ENCODE results near the gene PCNX2.

Gene PCNX2

DNA sequence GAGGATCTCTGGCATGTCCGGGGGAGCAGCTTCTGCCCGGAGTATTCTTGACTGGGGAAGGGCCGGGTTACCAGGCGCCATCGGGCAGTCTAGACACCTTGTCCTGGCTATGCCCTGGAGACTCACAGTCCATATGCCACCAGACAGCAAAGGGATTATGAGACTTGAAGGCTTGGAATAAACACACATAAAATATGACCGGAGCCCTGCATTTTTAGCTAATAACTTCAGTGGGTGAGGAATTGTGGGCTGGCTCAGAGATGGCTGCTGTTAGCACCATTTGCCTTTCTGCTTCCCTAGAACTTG lies 329.7 kb downstream of the PCNX2 start:
- Histone ChIP-seq H3K36me3 (ENCODE audit: control insufficient read depth in 2 of 2, insufficient read depth in 1 of 2, low read length in 2 of 2) (peaks cover 3 to 69% of the 10 kb centered on the region in 2 experiments), H3K9me3 (ENCODE audit: control insufficient read depth, insufficient read depth, low read depth, low read length) (no peaks in the 10 kb centered on the region), H3K4me1 (ENCODE audit: control insufficient read depth, insufficient read depth, low read length) (no peaks in the 10 kb centered on the region), H3K27ac (ENCODE audit: extremely low read depth, low read depth, low read length) (no peak overlapping the region), H3K4me3 (ENCODE audit: low read depth, low read length) (no peak overlapping the region)
- ChIA-PET POLR2A (no interaction called here), CTCF (interaction anchor here (0.6 to 1.3 kb wide), 3 partner anchors 14 to 188 kb away, joined by 3 read pairs; no protein-coding TSS in a partner anchor)
- TF ChIP-seq GLIS2 (tag by site-specific recombination; IDR thresholded peaks at IDR 0.05), result no peak
- TF ChIP-seq, protein P1, sequence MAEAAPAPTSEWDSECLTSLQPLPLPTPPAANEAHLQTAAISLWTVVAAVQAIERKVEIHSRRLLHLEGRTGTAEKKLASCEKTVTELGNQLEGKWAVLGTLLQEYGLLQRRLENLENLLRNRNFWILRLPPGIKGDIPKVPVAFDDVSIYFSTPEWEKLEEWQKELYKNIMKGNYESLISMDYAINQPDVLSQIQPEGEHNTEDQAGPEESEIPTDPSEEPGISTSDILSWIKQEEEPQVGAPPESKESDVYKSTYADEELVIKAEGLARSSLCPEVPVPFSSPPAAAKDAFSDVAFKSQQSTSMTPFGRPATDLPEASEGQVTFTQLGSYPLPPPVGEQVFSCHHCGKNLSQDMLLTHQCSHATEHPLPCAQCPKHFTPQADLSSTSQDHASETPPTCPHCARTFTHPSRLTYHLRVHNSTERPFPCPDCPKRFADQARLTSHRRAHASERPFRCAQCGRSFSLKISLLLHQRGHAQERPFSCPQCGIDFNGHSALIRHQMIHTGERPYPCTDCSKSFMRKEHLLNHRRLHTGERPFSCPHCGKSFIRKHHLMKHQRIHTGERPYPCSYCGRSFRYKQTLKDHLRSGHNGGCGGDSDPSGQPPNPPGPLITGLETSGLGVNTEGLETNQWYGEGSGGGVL (tag by site-specific recombination; IDR thresholded peaks at IDR 0.05), result no peak
- TF ChIP-seq ZNF157 (tag by site-specific recombination; IDR thresholded peaks at IDR 0.05), result no peak
- no peak for TF ChIP-seq ZNF274 (IDR thresholded peaks at IDR 0.05; ENCODE audit: low read length)
- TF ChIP-seq ZNF274 (tag by site-specific recombination; IDR thresholded peaks at IDR 0.05; ENCODE audit: borderline replicate concordance), result no peak
- TF ChIP-seq SCRT1 (tag by site-specific recombination; IDR thresholded peaks at IDR 0.05; ENCODE audit: borderline replicate concordance), result no peak
- no peak for TF ChIP-seq ZNF785 (tag by site-specific recombination; IDR thresholded peaks at IDR 0.05)
- TF ChIP-seq ZNF701 (tag by site-specific recombination; IDR thresholded peaks at IDR 0.05), result no peak
- no peak for TF ChIP-seq ZNF211 (tag by site-specific recombination; IDR thresholded peaks at IDR 0.05; ENCODE audit: low read depth)
- TF ChIP-seq, protein P2, sequence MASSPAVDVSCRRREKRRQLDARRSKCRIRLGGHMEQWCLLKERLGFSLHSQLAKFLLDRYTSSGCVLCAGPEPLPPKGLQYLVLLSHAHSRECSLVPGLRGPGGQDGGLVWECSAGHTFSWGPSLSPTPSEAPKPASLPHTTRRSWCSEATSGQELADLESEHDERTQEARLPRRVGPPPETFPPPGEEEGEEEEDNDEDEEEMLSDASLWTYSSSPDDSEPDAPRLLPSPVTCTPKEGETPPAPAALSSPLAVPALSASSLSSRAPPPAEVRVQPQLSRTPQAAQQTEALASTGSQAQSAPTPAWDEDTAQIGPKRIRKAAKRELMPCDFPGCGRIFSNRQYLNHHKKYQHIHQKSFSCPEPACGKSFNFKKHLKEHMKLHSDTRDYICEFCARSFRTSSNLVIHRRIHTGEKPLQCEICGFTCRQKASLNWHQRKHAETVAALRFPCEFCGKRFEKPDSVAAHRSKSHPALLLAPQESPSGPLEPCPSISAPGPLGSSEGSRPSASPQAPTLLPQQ (tag by site-specific recombination; IDR thresholded peaks at IDR 0.05), result no peak
- TF ChIP-seq ZNF610 (tag by site-specific recombination; IDR thresholded peaks at IDR 0.05; ENCODE audit: borderline replicate concordance), result no peak
- TF ChIP-seq ZNF658 (tag by site-specific recombination; IDR thresholded peaks at IDR 0.05), result no peak
- TF ChIP-seq, protein P3, sequence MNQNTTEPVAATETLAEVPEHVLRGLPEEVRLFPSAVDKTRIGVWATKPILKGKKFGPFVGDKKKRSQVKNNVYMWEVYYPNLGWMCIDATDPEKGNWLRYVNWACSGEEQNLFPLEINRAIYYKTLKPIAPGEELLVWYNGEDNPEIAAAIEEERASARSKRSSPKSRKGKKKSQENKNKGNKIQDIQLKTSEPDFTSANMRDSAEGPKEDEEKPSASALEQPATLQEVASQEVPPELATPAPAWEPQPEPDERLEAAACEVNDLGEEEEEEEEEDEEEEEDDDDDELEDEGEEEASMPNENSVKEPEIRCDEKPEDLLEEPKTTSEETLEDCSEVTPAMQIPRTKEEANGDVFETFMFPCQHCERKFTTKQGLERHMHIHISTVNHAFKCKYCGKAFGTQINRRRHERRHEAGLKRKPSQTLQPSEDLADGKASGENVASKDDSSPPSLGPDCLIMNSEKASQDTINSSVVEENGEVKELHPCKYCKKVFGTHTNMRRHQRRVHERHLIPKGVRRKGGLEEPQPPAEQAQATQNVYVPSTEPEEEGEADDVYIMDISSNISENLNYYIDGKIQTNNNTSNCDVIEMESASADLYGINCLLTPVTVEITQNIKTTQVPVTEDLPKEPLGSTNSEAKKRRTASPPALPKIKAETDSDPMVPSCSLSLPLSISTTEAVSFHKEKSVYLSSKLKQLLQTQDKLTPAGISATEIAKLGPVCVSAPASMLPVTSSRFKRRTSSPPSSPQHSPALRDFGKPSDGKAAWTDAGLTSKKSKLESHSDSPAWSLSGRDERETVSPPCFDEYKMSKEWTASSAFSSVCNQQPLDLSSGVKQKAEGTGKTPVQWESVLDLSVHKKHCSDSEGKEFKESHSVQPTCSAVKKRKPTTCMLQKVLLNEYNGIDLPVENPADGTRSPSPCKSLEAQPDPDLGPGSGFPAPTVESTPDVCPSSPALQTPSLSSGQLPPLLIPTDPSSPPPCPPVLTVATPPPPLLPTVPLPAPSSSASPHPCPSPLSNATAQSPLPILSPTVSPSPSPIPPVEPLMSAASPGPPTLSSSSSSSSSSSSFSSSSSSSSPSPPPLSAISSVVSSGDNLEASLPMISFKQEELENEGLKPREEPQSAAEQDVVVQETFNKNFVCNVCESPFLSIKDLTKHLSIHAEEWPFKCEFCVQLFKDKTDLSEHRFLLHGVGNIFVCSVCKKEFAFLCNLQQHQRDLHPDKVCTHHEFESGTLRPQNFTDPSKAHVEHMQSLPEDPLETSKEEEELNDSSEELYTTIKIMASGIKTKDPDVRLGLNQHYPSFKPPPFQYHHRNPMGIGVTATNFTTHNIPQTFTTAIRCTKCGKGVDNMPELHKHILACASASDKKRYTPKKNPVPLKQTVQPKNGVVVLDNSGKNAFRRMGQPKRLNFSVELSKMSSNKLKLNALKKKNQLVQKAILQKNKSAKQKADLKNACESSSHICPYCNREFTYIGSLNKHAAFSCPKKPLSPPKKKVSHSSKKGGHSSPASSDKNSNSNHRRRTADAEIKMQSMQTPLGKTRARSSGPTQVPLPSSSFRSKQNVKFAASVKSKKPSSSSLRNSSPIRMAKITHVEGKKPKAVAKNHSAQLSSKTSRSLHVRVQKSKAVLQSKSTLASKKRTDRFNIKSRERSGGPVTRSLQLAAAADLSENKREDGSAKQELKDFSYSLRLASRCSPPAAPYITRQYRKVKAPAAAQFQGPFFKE (tag by site-specific recombination; IDR thresholded peaks at IDR 0.05; ENCODE audit: borderline replicate concordance), result no peak
- TF ChIP-seq, protein P4, sequence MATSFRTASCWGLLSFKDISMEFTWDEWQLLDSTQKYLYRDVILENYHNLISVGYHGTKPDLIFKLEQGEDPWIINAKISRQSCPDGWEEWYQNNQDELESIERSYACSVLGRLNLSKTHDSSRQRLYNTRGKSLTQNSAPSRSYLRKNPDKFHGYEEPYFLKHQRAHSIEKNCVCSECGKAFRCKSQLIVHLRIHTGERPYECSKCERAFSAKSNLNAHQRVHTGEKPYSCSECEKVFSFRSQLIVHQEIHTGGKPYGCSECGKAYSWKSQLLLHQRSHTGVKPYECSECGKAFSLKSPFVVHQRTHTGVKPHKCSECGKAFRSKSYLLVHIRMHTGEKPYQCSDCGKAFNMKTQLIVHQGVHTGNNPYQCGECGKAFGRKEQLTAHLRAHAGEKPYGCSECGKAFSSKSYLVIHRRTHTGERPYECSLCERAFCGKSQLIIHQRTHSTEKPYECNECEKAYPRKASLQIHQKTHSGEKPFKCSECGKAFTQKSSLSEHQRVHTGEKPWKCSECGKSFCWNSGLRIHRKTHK (tag by site-specific recombination; IDR thresholded peaks at IDR 0.05), result no peak
- no peak for TF ChIP-seq SP2 (tag by site-specific recombination; IDR thresholded peaks at IDR 0.05)
- TF ChIP-seq, protein P5, sequence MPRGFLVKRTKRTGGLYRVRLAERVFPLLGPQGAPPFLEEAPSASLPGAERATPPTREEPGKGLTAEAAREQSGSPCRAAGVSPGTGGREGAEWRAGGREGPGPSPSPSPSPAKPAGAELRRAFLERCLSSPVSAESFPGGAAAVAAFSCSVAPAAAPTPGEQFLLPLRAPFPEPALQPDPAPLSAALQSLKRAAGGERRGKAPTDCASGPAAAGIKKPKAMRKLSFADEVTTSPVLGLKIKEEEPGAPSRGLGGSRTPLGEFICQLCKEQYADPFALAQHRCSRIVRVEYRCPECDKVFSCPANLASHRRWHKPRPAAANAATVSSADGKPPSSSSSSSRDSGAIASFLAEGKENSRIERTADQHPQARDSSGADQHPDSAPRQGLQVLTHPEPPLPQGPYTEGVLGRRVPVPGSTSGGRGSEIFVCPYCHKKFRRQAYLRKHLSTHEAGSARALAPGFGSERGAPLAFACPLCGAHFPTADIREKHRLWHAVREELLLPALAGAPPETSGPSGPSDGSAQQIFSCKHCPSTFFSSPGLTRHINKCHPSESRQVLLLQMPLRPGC (tag by site-specific recombination; IDR thresholded peaks at IDR 0.05), result no peak
- no peak for TF ChIP-seq ZNF544 (tag by site-specific recombination; IDR thresholded peaks at IDR 0.05)
- no peak for TF ChIP-seq ZFP37 (tag by site-specific recombination; IDR thresholded peaks at IDR 0.05)
- TF ChIP-seq KLF10 (tag by site-specific recombination; IDR thresholded peaks at IDR 0.05), result no peak
- TF ChIP-seq BCL11B (tag by site-specific recombination; IDR thresholded peaks at IDR 0.05; ENCODE audit: low read depth), result no peak
- TF ChIP-seq, protein P6, sequence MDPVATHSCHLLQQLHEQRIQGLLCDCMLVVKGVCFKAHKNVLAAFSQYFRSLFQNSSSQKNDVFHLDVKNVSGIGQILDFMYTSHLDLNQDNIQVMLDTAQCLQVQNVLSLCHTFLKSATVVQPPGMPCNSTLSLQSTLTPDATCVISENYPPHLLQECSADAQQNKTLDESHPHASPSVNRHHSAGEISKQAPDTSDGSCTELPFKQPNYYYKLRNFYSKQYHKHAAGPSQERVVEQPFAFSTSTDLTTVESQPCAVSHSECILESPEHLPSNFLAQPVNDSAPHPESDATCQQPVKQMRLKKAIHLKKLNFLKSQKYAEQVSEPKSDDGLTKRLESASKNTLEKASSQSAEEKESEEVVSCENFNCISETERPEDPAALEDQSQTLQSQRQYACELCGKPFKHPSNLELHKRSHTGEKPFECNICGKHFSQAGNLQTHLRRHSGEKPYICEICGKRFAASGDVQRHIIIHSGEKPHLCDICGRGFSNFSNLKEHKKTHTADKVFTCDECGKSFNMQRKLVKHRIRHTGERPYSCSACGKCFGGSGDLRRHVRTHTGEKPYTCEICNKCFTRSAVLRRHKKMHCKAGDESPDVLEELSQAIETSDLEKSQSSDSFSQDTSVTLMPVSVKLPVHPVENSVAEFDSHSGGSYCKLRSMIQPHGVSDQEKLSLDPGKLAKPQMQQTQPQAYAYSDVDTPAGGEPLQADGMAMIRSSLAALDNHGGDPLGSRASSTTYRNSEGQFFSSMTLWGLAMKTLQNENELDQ (tag by site-specific recombination; IDR thresholded peaks at IDR 0.05; ENCODE audit: low read depth), result no peak
